Measurements from ENCODE around the gene DGUOK.

The DGUOK gene

GRCh38 chr2:74001781-74002504, 75.3 kb downstream of the DGUOK start:
- DNase-seq = no peak

DNA sequence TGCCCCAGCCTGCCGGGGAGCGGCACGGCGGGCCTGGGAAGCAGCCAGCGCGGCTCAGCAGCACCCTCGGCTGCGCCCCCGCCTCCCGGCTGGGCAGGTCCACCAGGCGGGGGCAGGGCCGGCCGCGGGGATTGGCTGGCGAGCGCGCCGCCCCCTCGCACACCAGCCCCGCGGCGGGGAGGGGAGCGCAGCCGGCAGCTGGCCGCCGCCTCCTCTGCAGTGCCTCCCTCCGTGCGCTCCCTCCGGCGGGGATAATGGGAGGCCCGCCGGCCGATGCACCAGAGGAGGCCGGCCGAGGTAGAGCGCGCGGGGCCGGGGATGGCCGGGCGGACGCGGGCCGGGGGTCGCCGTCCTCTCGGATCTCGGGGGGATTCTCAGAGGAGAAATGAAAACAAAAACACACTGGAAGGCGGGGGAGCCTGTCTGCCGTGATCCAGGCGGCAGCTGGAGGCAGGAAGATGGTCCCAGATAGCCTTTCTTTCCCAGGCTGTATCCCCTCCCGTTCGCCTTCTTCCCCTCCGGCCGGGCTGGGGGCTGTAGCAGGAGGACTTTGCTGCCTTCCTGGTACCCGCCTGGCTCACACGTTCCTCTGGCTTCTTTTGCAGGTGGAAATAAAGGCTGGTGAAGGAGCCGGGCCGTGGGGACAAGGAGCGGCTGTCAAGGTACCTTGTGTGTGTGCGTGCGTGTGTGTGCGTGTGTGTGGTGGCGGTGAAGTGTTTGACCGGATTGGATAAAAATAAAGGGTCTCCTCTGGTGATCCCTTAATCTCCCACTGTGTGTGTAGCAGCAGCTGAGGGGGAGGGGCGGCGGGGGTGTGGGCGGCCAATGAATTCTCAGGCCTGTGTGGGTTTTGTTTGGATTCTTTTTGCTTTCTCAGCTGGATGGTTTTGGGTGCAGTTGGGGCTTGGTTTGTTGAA, 76.1 kb downstream of the DGUOK start:
- peak; percentile 82 for DNase-seq

- DNase-seq = no peak
Measured at GRCh38 chr2:74003494-74004211, 77.0 kb downstream of the DGUOK start.

DNA sequence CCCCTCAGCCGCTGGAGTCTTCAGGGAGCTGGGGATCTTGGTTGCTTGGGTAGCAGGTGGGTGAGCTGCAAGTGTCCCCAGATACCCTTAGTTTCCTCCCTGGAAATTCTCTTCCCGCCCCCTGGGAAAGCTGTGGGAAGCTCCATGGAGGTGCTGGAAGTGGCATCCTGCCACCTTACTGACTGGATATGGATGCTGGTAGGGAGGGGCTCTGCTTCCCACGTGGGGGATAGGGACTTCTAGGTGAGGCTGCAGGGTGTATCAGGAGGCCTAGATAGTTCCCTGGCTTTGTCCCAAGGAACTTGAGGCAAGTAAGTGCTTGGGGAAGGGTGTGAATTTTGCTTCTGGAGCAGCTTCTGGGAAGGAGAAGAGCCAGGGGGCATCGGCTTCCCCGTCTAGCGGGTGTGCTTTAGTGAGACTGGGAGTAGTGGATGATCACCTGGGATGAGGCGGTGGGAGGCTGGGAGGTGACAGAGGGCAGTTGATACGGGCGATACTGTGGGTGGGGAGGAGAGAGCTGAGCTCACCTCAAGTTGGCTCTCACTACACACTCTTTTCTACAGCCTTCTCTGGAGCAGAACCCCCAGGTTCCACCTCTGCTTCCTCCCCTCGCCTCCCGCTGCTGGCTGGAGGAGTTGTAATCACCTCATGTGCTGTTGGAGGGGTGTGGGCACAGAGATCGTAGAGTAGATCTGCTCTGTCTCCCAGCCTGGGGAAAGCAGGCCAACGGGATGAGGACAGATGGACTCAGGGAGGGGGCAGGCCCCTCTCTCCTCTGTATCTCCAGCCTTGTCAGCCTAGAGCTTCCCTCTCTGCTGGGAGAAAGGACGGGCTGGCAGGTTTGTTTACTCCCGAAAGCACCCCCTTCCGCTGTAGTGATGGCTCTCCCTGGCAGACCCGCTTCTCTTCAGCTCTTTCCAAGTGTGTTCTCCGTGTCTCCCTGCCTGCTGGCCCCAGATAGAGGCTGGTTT, 77.8 kb downstream of the DGUOK start:
- no peak for DNase-seq

GRCh38 chr2:74005786-74006185, 79.1 kb downstream of the DGUOK start:
- no peak for DNase-seq

DNA sequence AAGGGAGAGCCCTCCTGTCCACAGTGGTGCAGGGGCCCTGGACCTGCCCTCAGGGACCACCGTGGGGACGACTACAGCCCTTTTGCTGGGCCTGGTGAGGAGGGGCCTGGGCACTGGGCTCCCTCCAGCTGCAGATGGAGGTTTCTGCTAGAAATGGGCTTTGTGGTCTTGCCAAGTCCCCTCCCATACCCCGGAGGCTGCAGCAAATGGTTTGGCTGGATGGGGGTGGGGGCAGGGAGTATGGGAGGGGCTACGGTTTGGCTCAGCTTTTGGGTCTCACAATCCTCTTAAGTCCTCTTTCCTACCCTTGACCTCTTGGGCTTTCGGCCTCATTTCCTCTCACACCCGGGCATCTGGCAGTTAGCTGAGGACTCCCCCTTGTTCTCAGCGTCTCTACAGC, 79.8 kb downstream of the DGUOK start:
- no peak for DNase-seq

DNA sequence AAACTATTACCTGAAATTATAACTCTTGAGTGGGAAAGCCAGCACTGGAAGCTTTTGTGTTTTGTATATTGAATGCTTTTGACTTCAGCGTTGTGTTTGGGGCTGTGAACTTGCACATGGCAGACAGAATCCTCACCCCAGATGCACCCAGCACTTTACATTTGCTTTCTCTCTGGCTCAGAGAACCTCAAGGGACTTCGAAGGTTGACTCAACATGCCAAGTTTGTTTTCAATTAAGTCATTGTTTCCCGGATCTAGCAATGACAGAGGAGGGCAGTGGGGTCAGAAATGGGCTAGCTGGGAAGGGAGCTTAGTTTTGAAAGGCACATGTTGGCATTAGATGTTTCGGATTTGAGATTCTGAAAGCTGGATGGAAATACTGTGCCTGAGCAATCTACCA, 80.4 kb downstream of the DGUOK start:
- DNase-seq = no peak

GRCh38 chr2:74007711-74008110, 81.0 kb downstream of the DGUOK start:
- DNase-seq = no peak

Data from CD4-positive, alpha-beta T cell treated with Interleukin-10 for 1 hour (primary cell).